Neural cell (in vitro differentiated cells): ENCODE results near the gene MT1X. TPM values are rescaled to one million over a fixed set of nuclear protein-coding genes. Genes with fewer than 3 reads are reported as not detected.

Source experiments
- H2AFZ ChIP-seq: fragments of 200-600, 300-800 bp; sonication (generic), shearing (Covaris generic); 2 replicates; pipeline ENCODE4 v1.6.0; 2014; ENCODE audit warnings: low read depth, mild to moderate bottlenecking, antibody characterized with exemption, low read length, moderate library complexity
- H3F3A ChIP-seq: fragments of 200-600 bp; shearing (Covaris generic); 2 replicates; pipeline ENCODE4 v1.6.1; 2016; ENCODE audit warnings: mild to moderate bottlenecking, moderate library complexity, mixed read lengths, antibody characterized with exemption, low read length; ENCODE audit not compliant: insufficient read depth, poor library complexity, severe bottlenecking
- H3K27ac ChIP-seq: fragments of 200-600, 300-800 bp; sonication (generic), shearing (Covaris generic); 2 replicates; pipeline ENCODE4 v1.5.1; 2014; ENCODE audit warnings: mild to moderate bottlenecking, low read length, moderate library complexity
- H3K27me3 ChIP-seq: fragments of 300-800, 200-600 bp; sonication (generic), shearing (Covaris generic); 2 replicates; pipeline ENCODE4 v1.6.0; 2014; ENCODE audit warnings: mild to moderate bottlenecking, low read depth, low read length, moderate library complexity; ENCODE audit not compliant: insufficient read depth
- H3K36me3 ChIP-seq: fragments of 300-800, 200-600 bp; sonication (generic), shearing (Covaris generic); 2 replicates; pipeline ENCODE4 v1.5.1; 2014; ENCODE audit warnings: mild to moderate bottlenecking, antibody characterized with exemption, low read length, moderate library complexity; ENCODE audit not compliant: insufficient read depth
- H3K4me2 ChIP-seq: fragments of 300-800, 200-600 bp; sonication (generic), shearing (Covaris generic); 2 replicates; pipeline ENCODE4 v1.6.0; 2014; ENCODE audit warnings: mild to moderate bottlenecking, low read length
- H3K4me3 ChIP-seq: fragments of 300-800, 200-600 bp; sonication (generic), shearing (Covaris generic); 2 replicates; pipeline ENCODE4 v1.5.1; 2014; ENCODE audit warnings: mild to moderate bottlenecking, low read length, moderate library complexity
- H3K79me2 ChIP-seq: fragments of 200-600 bp; shearing (Covaris generic); replicated peaks from 2 replicates; pipeline ENCODE4 v1.6.0; 2014; ENCODE audit warnings: mild to moderate bottlenecking, low read length, moderate library complexity; ENCODE audit not compliant: insufficient read depth
- H3K9ac ChIP-seq: fragments of 300-800, 200-600 bp; sonication (generic), shearing (Covaris generic); 2 replicates; pipeline ENCODE4 v1.6.1; 2016; ENCODE audit warnings: mild to moderate bottlenecking, low read length, mixed read lengths
- H3K9me2 ChIP-seq: fragments of 200-600 bp; shearing (Covaris generic); 2 replicates; pipeline ENCODE4 v1.6.1; 2016; ENCODE audit warnings: mild to moderate bottlenecking, low read length, mixed read lengths; ENCODE audit not compliant: insufficient read depth
- H3K9me3 ChIP-seq: fragments of 200-600, 300-800 bp; sonication (generic), shearing (Covaris generic); 2 replicates; pipeline ENCODE4 v1.6.1; 2016; ENCODE audit warnings: mild to moderate bottlenecking, mixed run types, low read length, moderate library complexity, mixed read lengths
- H4K20me1 ChIP-seq: fragments of 200-600 bp; shearing (Covaris generic); 2 replicates; pipeline ENCODE4 v1.6.1; 2016; ENCODE audit warnings: mild to moderate bottlenecking, mixed run types; ENCODE audit not compliant: insufficient read depth
- EP300 ChIP-seq: fragments of 450-650 bp; conservative IDR thresholded peaks from 2 replicates; pipeline ENCODE4 v1.6.1; 2014; ENCODE audit warnings: antibody characterized with exemption, mild to moderate bottlenecking, moderate library complexity; ENCODE audit not compliant: poor library complexity, severe bottlenecking
- EZH2 ChIP-seq: fragments of 200-600, 300-800 bp; shearing (Covaris generic), sonication (generic); IDR thresholded peaks from 2 replicates; pipeline ENCODE4 v1.6.1; 2014; ENCODE audit warnings: antibody characterized with exemption, low read length, borderline replicate concordance, mild to moderate bottlenecking; ENCODE audit not compliant: insufficient read depth, poor library complexity, severe bottlenecking
- MXI1 ChIP-seq: fragments of 450-650 bp; conservative IDR thresholded peaks from 2 replicates; pipeline ENCODE4 v1.6.1; 2014; ENCODE audit warnings: antibody characterized with exemption, mild to moderate bottlenecking; ENCODE audit not compliant: poor library complexity, severe bottlenecking
- POLR2AphosphoS5 ChIP-seq: IDR thresholded peaks from 2 replicates; pipeline ENCODE4 v1.6.1; 2012
- RAD21 ChIP-seq: fragments of 450-650 bp; conservative IDR thresholded peaks from 2 replicates; pipeline ENCODE4 v1.6.1; 2014; ENCODE audit warnings: antibody characterized with exemption, mild to moderate bottlenecking, moderate library complexity
- REST ChIP-seq: IDR thresholded peaks from 2 replicates; pipeline ENCODE4 v1.6.1; 2012; ENCODE audit warnings: borderline replicate concordance
- SMC3 ChIP-seq: fragments of 450-650 bp; conservative IDR thresholded peaks from 2 replicates; pipeline ENCODE4 v1.6.1; 2014; ENCODE audit warnings: antibody characterized with exemption, mild to moderate bottlenecking, moderate library complexity; ENCODE audit not compliant: poor library complexity
- TAF1 ChIP-seq: IDR thresholded peaks from 2 replicates; pipeline ENCODE4 v1.6.1; 2012; ENCODE audit warnings: low read depth
- polyA plus RNA-seq: library from polyadenylated mRNA; depleted of rRNA; stranded (reverse); fragments of >200 nt; gene quantifications from 2 replicates; pipeline ENCODE4 v1.2.3, GENCODE V29; 2014
- TF ChIP-seq, protein P1 (sequence below): fragments of 450-650 bp; IDR thresholded peaks from 2 replicates; pipeline ENCODE4 v1.5.1; 2014; ENCODE audit warnings: antibody characterized with exemption, mild to moderate bottlenecking, moderate library complexity; ENCODE audit not compliant: poor library complexity, severe bottlenecking

Gene MT1X
- polyA plus RNA-seq, 1 donor from 2014 or later, result 8.1 TPM

GRCh38 chr16:56658327-56658875 lies 23.9 kb upstream of the MT1X start:
- H3K9me2 ChIP-seq, result no peaks in the 10 kb centered on the region
- no peaks in the 10 kb centered on the region for H4K20me1 ChIP-seq
- no peaks in the 10 kb centered on the region for H3K9me3 ChIP-seq
- H3K36me3 ChIP-seq, result no peaks in the 10 kb centered on the region
- peak overlapping the region; percentile 48 for H3K4me2 ChIP-seq
- H3K4me3 ChIP-seq, result peak overlapping the region; percentile 71
- peaks cover 74% of the 10 kb centered on the region for H3K27me3 ChIP-seq
- no peaks in the 10 kb centered on the region for H3K79me2 ChIP-seq
- no peaks in the 10 kb centered on the region for H3F3A ChIP-seq
- H2AFZ ChIP-seq, result no peak overlapping the region
- TF ChIP-seq SMC3 (no peak), TAF1 (no peak), EZH2 (no peak), REST (no peak), EP300 (no peak), MXI1 (no peak), POLR2AphosphoS5 (no peak), RAD21 (no peak)
- TF ChIP-seq, protein P1, sequence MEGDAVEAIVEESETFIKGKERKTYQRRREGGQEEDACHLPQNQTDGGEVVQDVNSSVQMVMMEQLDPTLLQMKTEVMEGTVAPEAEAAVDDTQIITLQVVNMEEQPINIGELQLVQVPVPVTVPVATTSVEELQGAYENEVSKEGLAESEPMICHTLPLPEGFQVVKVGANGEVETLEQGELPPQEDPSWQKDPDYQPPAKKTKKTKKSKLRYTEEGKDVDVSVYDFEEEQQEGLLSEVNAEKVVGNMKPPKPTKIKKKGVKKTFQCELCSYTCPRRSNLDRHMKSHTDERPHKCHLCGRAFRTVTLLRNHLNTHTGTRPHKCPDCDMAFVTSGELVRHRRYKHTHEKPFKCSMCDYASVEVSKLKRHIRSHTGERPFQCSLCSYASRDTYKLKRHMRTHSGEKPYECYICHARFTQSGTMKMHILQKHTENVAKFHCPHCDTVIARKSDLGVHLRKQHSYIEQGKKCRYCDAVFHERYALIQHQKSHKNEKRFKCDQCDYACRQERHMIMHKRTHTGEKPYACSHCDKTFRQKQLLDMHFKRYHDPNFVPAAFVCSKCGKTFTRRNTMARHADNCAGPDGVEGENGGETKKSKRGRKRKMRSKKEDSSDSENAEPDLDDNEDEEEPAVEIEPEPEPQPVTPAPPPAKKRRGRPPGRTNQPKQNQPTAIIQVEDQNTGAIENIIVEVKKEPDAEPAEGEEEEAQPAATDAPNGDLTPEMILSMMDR, result no peak
- no peak overlapping the region for H3K27ac ChIP-seq
- H3K9ac ChIP-seq, result peak overlapping the region; percentile 38

- H3K36me3 ChIP-seq, result no peaks in the 10 kb centered on the region
- peak overlapping the region; percentile 13 for H2AFZ ChIP-seq
- H3K4me2 ChIP-seq, result peak overlapping the region; percentile 48
- H3K9me3 ChIP-seq, result no peaks in the 10 kb centered on the region
- H3F3A ChIP-seq, result no peaks in the 10 kb centered on the region
- H3K27me3 ChIP-seq, result peaks cover 100% of the 10 kb centered on the region
- H3K27ac ChIP-seq, result no peak overlapping the region
- TF ChIP-seq, protein P1, result no peak
- TF ChIP-seq MXI1 (peak; percentile 35), SMC3 (no peak), POLR2AphosphoS5 (peak; percentile 28)
- H4K20me1 ChIP-seq, result no peaks in the 10 kb centered on the region
- H3K9me2 ChIP-seq, result no peaks in the 10 kb centered on the region
- H3K9ac ChIP-seq, result peak overlapping the region; percentile 48
- H3K79me2 ChIP-seq, result no peaks in the 10 kb centered on the region
- peak overlapping the region; percentile 68 for H3K4me3 ChIP-seq
These were observed 19.6 kb upstream of the MT1X start for GRCh38 chr16:56662357-56663354.
